ENCODE results near the gene MYLK.
"Not testable (repeated sequence)": the region's sequence is repeated elsewhere in the genome, so short reads cannot be mapped to it uniquely, and the experiment has no call there.

Gene MYLK

DNA sequence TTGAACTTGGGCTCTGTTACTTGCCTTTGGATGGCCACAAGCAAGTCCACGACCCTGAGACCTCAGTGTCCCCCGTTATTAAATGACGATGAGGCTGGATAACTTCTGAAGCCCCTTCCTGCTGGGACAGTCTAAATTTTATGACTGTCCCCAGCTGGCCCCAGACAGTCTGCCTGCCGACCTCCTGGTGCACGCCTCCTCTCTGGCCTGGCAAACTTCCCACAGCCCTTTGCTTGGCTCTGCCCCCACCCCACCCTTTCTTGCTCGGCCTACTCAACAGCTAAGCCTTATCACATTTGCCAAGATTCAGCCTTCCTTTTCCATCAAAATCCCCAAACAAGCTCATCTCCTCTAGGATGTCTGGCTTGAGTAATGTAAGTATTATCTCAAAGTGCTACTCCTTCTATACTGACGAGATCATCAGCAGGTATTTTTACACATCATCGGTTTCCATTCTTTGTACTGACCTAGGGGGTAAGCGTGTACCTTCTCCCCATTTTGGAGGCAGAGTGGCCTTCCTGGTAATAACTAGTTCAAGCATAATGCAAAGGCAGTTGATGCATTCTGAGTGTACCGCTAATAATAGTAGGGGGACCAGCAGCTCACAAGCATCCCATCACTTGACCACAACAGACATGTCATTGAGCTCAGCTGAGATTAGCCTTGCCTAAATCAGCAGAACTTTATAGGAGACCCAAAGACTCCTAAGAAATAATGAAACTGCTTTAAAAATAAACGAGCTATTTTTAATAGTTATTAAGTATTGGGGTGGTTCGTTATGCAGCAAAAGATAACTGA is 178.4 kb downstream of the MYLK start:
- no peak for DNase-seq (ENCODE audit: low read depth in 1 of 2, low spot score in 1 of 2)

DNA sequence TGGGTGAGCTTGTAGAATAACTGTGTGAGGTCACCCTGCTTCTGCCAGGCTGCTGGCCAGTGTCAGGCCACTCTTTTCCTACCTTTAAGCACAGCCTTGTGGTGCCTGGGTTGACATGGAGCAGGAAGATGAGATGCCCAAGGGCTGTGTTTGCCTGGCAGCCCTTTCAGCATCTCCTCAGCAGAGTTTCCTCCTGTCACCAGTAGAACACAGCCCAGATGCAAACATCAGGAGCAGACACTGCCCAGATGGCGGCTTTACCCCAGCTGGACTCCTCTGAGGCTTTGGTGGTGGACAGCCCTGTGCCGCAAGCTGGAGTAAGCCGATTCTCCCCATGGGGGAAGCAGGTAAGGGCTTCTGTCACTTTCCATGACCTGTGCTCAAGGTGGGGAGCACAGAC is 180.5 kb downstream of the MYLK start:
- DNase-seq (ENCODE audit: low read depth in 1 of 2, low spot score in 1 of 2), result not testable (repeated sequence)

GRCh38 chr3:123702720-123703119 is 181.4 kb downstream of the MYLK start:
- DNase-seq (ENCODE audit: low read depth in 1 of 2, low spot score in 1 of 2), result no peak

DNA sequence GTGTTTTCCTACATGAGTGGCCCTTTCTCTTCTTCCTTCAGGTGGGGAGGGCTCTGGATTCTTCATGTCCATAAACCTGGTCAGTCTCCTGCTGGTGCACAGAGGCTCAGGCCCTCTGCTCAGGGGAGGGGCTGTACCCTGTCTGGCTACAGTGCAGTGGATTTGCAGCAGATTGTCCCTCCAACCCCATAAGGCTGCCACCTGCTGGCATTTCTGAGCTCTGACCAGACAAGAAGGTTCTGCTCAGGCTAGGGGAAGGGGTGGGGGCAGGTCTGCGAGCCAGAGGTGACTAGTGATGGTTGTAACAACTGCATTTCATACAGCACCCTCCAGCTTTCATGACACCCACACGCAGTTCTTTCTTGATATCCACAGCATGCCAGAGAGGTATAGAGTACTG is 182.1 kb downstream of the MYLK start:
- DNase-seq (ENCODE audit: low read depth in 1 of 2, low spot score in 1 of 2), result not testable (repeated sequence)

GRCh38 chr3:123700791-123701722 is 183.1 kb downstream of the MYLK start:
- DNase-seq (ENCODE audit: low read depth in 1 of 2, low spot score in 1 of 2), result no peak

- DNase-seq (ENCODE audit: low read depth in 1 of 2, low spot score in 1 of 2), result no peak
Measured at GRCh38 chr3:123698813-123699212, 185.3 kb downstream of the MYLK start.

GRCh38 chr3:123696808-123697207 is 187.3 kb downstream of the MYLK start:
- DNase-seq (ENCODE audit: low read depth in 1 of 2, low spot score in 1 of 2), result no peak

- DNase-seq (ENCODE audit: low read depth in 1 of 2, low spot score in 1 of 2), result no peak
Measured at GRCh38 chr3:123695731-123696640, 188.1 kb downstream of the MYLK start.

DNA sequence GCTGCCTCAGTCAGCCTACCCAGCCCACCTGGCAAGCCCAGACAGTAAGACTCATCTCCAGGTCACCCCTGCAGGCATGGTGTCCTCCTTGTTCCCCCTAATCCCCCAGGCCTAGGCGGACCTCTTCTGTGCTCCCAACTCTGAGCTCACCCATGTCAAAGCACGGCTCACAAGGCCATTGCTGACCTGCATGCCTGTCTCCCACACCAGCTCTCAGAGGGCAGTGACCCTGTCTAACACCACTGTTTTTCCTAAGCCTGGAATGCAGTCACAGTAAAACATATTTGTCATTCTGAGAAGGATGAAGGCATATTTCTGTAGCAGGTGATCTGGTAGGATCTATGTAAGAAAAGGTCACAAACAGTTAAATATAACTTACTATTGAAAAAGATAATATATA is 189.0 kb downstream of the MYLK start:
- no peak for DNase-seq (ENCODE audit: low read depth in 1 of 2, low spot score in 1 of 2)

DNA sequence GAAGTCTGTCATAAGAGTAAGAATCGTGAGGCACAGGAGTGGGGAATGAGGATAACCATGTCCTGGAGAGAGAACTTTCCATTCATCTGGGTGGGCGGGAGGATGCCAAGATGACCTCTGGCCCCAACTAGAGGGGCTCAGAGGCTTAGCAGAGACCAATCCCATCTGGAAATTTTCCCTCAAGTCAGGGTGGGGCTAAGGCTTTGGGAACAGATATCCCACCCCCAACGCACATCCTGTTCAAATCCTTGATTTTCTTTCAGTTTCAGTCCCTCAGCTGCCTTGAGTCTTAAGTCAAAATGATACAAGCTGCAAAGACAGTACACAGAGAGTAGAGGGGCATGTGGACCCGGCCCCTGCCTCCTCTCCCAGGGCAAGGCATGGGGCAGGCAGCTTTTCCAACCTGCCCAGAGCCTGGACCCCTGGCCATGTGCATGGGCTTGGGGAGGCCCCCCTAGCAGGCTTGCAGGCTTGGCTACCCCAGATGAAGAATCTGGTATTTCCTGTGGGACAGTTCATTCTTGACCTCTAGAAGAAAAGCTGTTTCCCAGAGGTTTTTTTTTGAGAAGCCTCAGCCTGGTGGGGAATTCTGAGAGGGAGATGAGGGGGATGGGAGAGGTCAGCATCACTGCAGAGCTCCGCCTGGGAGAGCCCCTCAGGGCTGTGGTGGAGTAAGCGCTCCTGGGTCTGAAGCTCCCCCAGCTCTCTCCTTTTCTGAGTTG is 189.6 kb downstream of the MYLK start:
- DNase-seq (ENCODE audit: low read depth in 1 of 2, low spot score in 1 of 2), result no peak

DNA sequence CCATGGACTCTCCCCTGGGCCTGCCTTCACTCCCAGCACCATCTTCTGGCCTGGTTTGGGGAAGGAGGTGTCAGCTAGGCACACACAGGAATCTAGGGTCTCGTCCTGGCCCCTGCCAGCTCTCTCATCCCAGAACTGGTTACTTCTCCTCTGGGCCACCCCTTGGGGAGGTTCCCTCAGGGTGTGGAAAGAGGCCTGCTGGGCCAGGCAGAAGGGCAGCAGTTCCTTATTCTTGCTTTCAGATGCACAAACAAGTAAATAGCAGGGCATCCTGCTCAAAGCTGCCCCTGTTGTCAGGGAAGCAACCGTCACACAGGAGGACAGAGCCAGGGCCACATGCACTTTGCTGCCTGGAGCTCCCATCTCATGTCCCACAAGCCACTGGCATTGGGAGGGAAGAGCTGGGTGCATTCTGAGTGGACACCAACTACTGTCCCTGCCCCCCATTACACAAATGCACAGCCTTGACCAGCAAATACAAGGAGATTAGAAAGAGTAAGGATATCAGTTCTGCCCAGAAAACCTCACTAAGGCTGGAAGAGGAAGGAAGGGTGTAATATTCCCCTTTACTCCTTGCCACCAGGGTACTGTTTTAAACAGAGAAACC is 190.4 kb downstream of the MYLK start:
- no peak for DNase-seq (ENCODE audit: low read depth in 1 of 2, low spot score in 1 of 2)

- DNase-seq (ENCODE audit: low read depth in 1 of 2, low spot score in 1 of 2), result no peak
Measured at GRCh38 chr3:123692671-123693070, 191.5 kb downstream of the MYLK start.

- DNase-seq (ENCODE audit: low read depth in 1 of 2, low spot score in 1 of 2), result no peak
Measured at GRCh38 chr3:123692041-123692440, 192.1 kb downstream of the MYLK start.

DNA sequence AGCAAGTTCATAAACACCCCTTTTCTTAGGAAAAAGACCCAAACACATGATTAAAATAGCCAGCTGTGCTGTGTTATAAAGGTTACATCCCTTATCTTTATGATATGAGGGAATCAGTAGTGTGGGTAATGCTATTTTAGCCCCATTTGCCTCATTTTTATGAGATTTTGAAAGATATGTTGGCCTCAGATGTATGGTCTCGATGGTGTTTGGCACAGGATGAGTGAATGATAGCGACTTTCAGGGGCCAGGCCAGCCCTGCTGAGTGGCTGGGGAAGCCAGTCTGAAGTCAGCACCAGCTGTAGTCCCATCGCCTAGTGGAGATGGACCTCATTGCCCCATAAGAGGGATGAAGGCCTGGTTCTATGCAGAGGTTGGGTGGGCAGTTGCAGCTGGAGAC is 194.3 kb downstream of the MYLK start:
- DNase-seq (ENCODE audit: low read depth in 1 of 2, low spot score in 1 of 2), result no peak

- DNase-seq (ENCODE audit: low read depth in 1 of 2, low spot score in 1 of 2), result no peak
Measured at GRCh38 chr3:123688241-123688747, 195.8 kb downstream of the MYLK start.

DNA sequence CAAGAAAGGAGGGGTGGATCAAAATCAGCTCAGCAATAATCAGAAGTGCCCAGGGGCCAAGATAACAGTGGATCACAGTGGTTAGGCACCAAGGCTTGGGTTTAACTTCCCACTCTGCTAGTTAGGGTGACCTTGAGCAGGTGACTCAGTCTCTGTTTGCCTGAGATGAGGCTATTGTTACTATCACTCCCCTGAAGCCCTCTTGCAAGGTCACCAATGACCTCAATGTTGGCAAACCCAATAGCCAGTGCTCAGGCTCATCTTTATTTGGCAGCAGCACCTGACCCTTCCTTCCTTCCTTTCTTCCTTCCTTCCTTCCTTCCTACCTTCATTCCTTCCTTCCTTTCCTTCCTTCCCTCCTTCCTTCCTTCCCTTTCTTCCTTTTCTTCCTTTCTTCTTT is 196.8 kb downstream of the MYLK start:
- DNase-seq (ENCODE audit: low read depth in 1 of 2, low spot score in 1 of 2), result no peak

- no peak for DNase-seq (ENCODE audit: low read depth in 1 of 2, low spot score in 1 of 2)
Measured at GRCh38 chr3:123686251-123686650, 197.9 kb downstream of the MYLK start.

DNA sequence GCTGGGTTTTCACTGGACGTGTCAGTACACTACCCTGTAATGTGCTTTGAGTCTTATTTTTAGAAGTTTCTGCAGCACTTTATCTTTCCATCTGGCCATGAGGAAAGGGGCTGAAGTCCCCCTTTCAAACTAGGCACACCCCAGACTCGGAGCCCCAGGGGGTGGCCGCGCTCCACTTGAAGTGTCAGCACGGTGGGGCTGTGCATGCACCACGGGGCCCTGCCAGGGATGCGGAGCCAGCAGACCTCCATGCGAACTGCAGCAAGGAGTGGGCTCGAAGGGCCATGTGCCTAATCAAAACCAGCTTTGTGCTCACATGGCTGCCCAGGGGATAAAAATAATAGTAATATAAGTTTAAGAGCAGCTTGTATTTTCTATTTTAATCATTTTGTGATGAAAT is 198.4 kb downstream of the MYLK start:
- no peak for DNase-seq (ENCODE audit: low read depth in 1 of 2, low spot score in 1 of 2)

GRCh38 chr3:123684636-123685035 is 199.5 kb downstream of the MYLK start:
- no peak for DNase-seq (ENCODE audit: low read depth in 1 of 2, low spot score in 1 of 2)

GRCh38 chr3:123684209-123684608 is 199.9 kb downstream of the MYLK start:
- DNase-seq (ENCODE audit: low read depth in 1 of 2, low spot score in 1 of 2), result no peak

Data from stimulated activated CD4-positive, alpha-beta T cell treated with anti-CD3 and anti-CD28 coated beads, Interleukin-15, amount 100 ng/mL, for 1 hour (primary cell).